HepG2 (cell line): Measurements from ENCODE around the gene TMEM151A. TPM values are rescaled to one million over a fixed set of nuclear protein-coding genes. Genes with fewer than 3 reads are reported as not detected.

Experiments
- HNRNPK ChIP-seq: fragments of 200-400 bp; formaldehyde crosslinking; IDR thresholded peaks from 2 replicates; pipeline ENCODE4 v1.6.1; 2018; ENCODE audit warnings: low read length, low read depth, moderate library complexity, mild to moderate bottlenecking; ENCODE audit not compliant: poor library complexity, severe bottlenecking
- MXI1 ChIP-seq: IDR thresholded peaks from 3 replicates; pipeline ENCODE4 v1.6.1; 2012; ENCODE audit warnings: low read depth, low read length, inconsistent platforms, borderline replicate concordance
- NFKBIZ ChIP-seq: IDR thresholded peaks from 2 replicates; pipeline ENCODE4 v1.6.1; 2018; ENCODE audit warnings: missing genetic modification reagents, missing compliant biosample characterization
- NFYC ChIP-seq: IDR thresholded peaks from 2 replicates; pipeline ENCODE4 v1.6.1; 2016; ENCODE audit warnings: missing genetic modification reagents, missing compliant biosample characterization
- NONO ChIP-seq, 2 experiments: fragments of 450-650 bp in 1 of 2; sonication (generic) in 1 of 2; formaldehyde crosslinking in 1 of 2; IDR thresholded peaks in 1 of 2; conservative IDR thresholded peaks in 1 of 2; 2 replicates each; pipeline versions ENCODE4 v1.6.1 to v1.8.0; 2017 to 2022; ENCODE audit warnings: mild to moderate bottlenecking in 1 of 2, missing genetic modification reagents in 1 of 2, moderate library complexity in 1 of 2
- NR2F1 ChIP-seq, 2 experiments: fragments of 450-650 bp in 1 of 2; formaldehyde crosslinking in 1 of 2; IDR thresholded peaks; 2 replicates each; pipeline versions ENCODE4 v1.5.0 to v1.6.1; 2016 to 2020; ENCODE audit warnings: mild to moderate bottlenecking in 1 of 2, missing compliant biosample characterization in 1 of 2, missing genetic modification reagents in 1 of 2, moderate library complexity in 1 of 2
- RBM39 ChIP-seq: fragments of 200-400 bp; formaldehyde crosslinking; IDR thresholded peaks from one replicate; pipeline ENCODE4 v1.6.1; 2018; ENCODE audit warnings: antibody characterized with exemption, mild to moderate bottlenecking, low read depth, low read length; ENCODE audit not compliant: poor library complexity, severe bottlenecking
- SKI ChIP-seq: fragments of 450-650 bp; IDR thresholded peaks from one replicate; pipeline ENCODE4 v1.6.1; 2018; ENCODE audit warnings: mild to moderate bottlenecking; ENCODE audit not compliant: partially characterized antibody
- ZFX ChIP-seq: sonication (generic); formaldehyde crosslinking; IDR thresholded peaks from 2 replicates; pipeline ENCODE4 v1.4.0; 2020; ENCODE audit warnings: mild to moderate bottlenecking, low read depth, missing genetic modification reagents, moderate library complexity
- ZMYM2 ChIP-seq: sonication (generic); formaldehyde crosslinking; IDR thresholded peaks from 2 replicates; pipeline ENCODE4 v1.8.0; 2022; ENCODE audit warnings: mild to moderate bottlenecking, missing genetic modification reagents
- ZNF224 ChIP-seq: sonication (generic); formaldehyde crosslinking; IDR thresholded peaks from 2 replicates; pipeline ENCODE4 v1.5.0; 2020; ENCODE audit warnings: mild to moderate bottlenecking, missing genetic modification reagents
- ZNF776 ChIP-seq: sonication (generic); formaldehyde crosslinking; IDR thresholded peaks from 2 replicates; pipeline ENCODE4 v1.4.0; 2020; ENCODE audit warnings: mild to moderate bottlenecking, missing genetic modification reagents
- ZNF780A ChIP-seq: sonication (generic); formaldehyde crosslinking; IDR thresholded peaks from 2 replicates; pipeline ENCODE4 v1.8.0; 2022; ENCODE audit warnings: mild to moderate bottlenecking, missing genetic modification reagents, moderate library complexity
- polyA plus RNA-seq, 8 experiments: library from polyadenylated mRNA; depleted of rRNA in 3 of 8; stranded (reverse) in 7 of 8; unstranded in 1 of 8; fragments of >200 nt; fragmentation: Illumina TruSeq in 4 of 8; extraction: Trizol in 4 of 8; gene quantifications; 2 replicates each; pipeline versions ENCODE4 v1.2.1 to v1.2.3, GENCODE V29; 2011 to 2016; ENCODE audit warnings: low read depth in 4 of 8, missing spikeins in 1 of 8, mixed read lengths in 1 of 8; ENCODE audit not compliant: insufficient read depth in 1 of 8
- total RNA-seq, 5 experiments: library from RNA; depleted of rRNA; stranded (reverse); fragments of >200 nt; fragmentation: Illumina TruSeq; extraction: Trizol; gene quantifications; 2 replicates each; pipeline ENCODE4 v1.2.3, GENCODE V29; 2016; ENCODE audit warnings: low read depth in 1 of 5
- TF ChIP-seq, protein P1 (sequence below): IDR thresholded peaks from 2 replicates; pipeline ENCODE4 v1.4.0; 2020; ENCODE audit warnings: mild to moderate bottlenecking, missing genetic modification reagents
- TF ChIP-seq, protein P2 (sequence below): sonication (generic); formaldehyde crosslinking; IDR thresholded peaks from 2 replicates; pipeline ENCODE4 v1.4.0; 2020; ENCODE audit warnings: missing genetic modification reagents, low read depth, mild to moderate bottlenecking, borderline replicate concordance
- TF ChIP-seq, protein P3 (sequence below): sonication (generic); formaldehyde crosslinking; IDR thresholded peaks from 2 replicates; pipeline ENCODE4 v1.4.0; 2020; ENCODE audit warnings: missing genetic modification reagents
- TF ChIP-seq, protein P4 (sequence below): sonication (generic); formaldehyde crosslinking; IDR thresholded peaks from 2 replicates; pipeline ENCODE4 v1.4.0; 2020; ENCODE audit warnings: low read depth, mild to moderate bottlenecking, missing genetic modification reagents
- TF ChIP-seq, protein P5 (sequence below): IDR thresholded peaks from 2 replicates; pipeline ENCODE4 v1.6.1; 2018; ENCODE audit warnings: missing genetic modification reagents

Gene TMEM151A
- total and polyA plus RNA-seq, 2 of the 13 experiments (the other 11 are each of a cell fraction or from before 2014, with no cell fraction given) = 0.18 to 0.33 TPM

DNA sequence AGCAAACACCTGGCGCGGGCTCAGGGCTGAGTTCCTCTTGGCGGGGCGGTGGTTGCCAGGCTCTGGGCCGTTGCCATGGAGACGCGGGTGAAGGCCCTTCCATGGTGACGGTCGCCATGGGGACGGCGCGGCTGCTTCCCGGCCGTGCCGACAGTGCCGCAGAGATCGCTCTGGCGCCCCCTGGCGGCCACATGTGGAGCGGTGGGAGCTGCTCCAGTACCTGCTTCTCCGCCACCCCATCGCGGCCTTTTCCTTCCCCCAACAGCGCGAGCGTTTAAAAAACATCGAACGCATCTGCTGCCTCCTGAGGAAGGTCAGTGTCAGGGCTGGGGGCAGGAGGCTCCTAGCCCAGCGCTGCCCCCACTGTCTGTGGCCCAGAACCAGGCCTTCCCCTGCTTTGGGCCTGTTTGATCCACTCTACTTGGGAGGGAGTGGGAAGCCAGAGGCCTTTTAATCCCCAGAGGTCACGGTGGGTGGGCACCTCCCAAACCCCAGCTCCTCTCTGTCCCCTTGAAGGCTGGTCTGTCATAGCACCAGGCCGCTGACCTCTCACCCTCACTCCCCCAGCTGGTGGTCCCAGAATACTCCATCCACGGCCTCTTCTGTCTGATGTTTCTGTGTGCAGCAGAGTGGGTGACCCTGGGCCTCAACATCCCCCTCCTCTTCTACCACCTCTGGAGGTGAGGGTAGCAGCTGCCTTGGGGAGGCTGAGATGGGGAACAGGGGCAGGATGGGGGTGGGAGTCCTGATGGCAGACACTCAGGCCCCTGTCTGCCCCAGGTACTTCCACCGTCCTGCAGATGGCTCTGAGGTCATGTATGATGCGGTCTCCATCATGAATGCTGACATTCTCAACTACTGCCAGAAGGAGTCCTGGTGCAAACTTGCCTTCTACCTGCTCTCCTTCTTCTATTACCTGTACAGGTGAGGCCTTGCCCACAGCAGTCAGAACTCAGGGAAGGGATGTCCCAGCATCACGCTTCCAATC lies 8.9 kb upstream of the TMEM151A start (continued):
- TF ChIP-seq ZNF780A (CRISPR knock-in tag) (no peak), RBM39 (no peak), NFYC (0 out of 2 replicates have a peak, but pooled peaks have one; percentile 15), ZMYM2 (no peak), MXI1 (peak; percentile 100), ZFX (peak; percentile 68), NONO (IDR thresholded peaks at IDR 0.05) (no peak), NONO (CRISPR knock-in tag; conservative IDR thresholded peaks at IDR 0.05) (peak; percentile 82), NR2F1 (CRISPR knock-in tag; IDR thresholded peaks at IDR 0.05) (0 out of 4 replicates have a peak, but pooled peaks of 1 of the 2 experiments have one; percentile 17), HNRNPK (peak; percentile 83), SKI (peak; percentile 67), NFKBIZ (CRISPR knock-in tag) (peak; percentile 52; the same call in 1 of the 2 replicates), ZNF224 (CRISPR knock-in tag) (no peak), ZNF776 (CRISPR knock-in tag) (0 out of 2 replicates have a peak, but pooled peaks have one; percentile 14)
- TF ChIP-seq, protein P1, sequence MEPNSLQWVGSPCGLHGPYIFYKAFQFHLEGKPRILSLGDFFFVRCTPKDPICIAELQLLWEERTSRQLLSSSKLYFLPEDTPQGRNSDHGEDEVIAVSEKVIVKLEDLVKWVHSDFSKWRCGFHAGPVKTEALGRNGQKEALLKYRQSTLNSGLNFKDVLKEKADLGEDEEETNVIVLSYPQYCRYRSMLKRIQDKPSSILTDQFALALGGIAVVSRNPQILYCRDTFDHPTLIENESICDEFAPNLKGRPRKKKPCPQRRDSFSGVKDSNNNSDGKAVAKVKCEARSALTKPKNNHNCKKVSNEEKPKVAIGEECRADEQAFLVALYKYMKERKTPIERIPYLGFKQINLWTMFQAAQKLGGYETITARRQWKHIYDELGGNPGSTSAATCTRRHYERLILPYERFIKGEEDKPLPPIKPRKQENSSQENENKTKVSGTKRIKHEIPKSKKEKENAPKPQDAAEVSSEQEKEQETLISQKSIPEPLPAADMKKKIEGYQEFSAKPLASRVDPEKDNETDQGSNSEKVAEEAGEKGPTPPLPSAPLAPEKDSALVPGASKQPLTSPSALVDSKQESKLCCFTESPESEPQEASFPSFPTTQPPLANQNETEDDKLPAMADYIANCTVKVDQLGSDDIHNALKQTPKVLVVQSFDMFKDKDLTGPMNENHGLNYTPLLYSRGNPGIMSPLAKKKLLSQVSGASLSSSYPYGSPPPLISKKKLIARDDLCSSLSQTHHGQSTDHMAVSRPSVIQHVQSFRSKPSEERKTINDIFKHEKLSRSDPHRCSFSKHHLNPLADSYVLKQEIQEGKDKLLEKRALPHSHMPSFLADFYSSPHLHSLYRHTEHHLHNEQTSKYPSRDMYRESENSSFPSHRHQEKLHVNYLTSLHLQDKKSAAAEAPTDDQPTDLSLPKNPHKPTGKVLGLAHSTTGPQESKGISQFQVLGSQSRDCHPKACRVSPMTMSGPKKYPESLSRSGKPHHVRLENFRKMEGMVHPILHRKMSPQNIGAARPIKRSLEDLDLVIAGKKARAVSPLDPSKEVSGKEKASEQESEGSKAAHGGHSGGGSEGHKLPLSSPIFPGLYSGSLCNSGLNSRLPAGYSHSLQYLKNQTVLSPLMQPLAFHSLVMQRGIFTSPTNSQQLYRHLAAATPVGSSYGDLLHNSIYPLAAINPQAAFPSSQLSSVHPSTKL (CRISPR knock-in tag) = 0 out of 2 replicates have a peak, but pooled peaks have one; percentile 7
- TF ChIP-seq, protein P2, sequence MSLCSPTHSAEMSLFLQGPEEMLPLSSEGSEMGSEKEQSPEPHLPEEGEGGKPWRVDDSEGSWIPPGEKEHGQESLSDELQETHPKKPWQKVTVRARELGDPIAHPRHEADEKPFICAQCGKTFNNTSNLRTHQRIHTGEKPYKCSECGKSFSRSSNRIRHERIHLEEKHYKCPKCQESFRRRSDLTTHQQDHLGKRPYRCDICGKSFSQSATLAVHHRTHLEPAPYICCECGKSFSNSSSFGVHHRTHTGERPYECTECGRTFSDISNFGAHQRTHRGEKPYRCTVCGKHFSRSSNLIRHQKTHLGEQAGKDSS (CRISPR knock-in tag) = peak; percentile 85
- TF ChIP-seq, protein P3, sequence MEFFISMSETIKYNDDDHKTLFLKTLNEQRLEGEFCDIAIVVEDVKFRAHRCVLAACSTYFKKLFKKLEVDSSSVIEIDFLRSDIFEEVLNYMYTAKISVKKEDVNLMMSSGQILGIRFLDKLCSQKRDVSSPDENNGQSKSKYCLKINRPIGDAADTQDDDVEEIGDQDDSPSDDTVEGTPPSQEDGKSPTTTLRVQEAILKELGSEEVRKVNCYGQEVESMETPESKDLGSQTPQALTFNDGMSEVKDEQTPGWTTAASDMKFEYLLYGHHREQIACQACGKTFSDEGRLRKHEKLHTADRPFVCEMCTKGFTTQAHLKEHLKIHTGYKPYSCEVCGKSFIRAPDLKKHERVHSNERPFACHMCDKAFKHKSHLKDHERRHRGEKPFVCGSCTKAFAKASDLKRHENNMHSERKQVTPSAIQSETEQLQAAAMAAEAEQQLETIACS (CRISPR knock-in tag) = no peak
- TF ChIP-seq, protein P4, sequence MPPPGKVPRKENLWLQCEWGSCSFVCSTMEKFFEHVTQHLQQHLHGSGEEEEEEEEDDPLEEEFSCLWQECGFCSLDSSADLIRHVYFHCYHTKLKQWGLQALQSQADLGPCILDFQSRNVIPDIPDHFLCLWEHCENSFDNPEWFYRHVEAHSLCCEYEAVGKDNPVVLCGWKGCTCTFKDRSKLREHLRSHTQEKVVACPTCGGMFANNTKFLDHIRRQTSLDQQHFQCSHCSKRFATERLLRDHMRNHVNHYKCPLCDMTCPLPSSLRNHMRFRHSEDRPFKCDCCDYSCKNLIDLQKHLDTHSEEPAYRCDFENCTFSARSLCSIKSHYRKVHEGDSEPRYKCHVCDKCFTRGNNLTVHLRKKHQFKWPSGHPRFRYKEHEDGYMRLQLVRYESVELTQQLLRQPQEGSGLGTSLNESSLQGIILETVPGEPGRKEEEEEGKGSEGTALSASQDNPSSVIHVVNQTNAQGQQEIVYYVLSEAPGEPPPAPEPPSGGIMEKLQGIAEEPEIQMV (CRISPR knock-in tag) = 0 out of 2 replicates have a peak, but pooled peaks have one; percentile 42
- TF ChIP-seq, protein P5, sequence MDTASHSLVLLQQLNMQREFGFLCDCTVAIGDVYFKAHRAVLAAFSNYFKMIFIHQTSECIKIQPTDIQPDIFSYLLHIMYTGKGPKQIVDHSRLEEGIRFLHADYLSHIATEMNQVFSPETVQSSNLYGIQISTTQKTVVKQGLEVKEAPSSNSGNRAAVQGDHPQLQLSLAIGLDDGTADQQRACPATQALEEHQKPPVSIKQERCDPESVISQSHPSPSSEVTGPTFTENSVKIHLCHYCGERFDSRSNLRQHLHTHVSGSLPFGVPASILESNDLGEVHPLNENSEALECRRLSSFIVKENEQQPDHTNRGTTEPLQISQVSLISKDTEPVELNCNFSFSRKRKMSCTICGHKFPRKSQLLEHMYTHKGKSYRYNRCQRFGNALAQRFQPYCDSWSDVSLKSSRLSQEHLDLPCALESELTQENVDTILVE (CRISPR knock-in tag) = peak; percentile 53; the same call in 1 of the 2 replicates
